ENCODE data around the gene ACD.

DNA sequence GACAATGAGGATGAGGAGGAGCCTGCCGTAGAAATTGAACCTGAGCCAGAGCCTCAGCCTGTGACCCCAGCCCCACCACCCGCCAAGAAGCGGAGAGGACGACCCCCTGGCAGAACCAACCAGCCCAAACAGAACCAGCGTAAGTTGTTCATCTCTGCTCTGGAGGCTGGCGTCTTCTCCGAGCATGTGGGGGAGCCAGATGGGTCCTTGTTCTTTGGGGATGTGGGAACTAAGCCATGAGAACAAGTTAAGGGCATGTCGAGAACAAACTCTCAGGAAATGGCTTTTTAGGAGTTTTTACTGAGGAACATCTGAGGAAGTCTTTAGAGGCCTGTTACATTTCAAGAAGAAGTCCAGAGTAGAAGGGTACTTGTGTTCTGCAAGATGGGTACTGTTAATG is 23.3 kb downstream of the ACD start:
- TF ChIP-seq, protein P1, sequence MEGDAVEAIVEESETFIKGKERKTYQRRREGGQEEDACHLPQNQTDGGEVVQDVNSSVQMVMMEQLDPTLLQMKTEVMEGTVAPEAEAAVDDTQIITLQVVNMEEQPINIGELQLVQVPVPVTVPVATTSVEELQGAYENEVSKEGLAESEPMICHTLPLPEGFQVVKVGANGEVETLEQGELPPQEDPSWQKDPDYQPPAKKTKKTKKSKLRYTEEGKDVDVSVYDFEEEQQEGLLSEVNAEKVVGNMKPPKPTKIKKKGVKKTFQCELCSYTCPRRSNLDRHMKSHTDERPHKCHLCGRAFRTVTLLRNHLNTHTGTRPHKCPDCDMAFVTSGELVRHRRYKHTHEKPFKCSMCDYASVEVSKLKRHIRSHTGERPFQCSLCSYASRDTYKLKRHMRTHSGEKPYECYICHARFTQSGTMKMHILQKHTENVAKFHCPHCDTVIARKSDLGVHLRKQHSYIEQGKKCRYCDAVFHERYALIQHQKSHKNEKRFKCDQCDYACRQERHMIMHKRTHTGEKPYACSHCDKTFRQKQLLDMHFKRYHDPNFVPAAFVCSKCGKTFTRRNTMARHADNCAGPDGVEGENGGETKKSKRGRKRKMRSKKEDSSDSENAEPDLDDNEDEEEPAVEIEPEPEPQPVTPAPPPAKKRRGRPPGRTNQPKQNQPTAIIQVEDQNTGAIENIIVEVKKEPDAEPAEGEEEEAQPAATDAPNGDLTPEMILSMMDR (IDR thresholded peaks at IDR 0.05) = no peak
- no peak for TF ChIP-seq EZH2 (IDR thresholded peaks at IDR 0.05; ENCODE audit: borderline replicate concordance, insufficient read depth, low read depth, low read length, poor library complexity, severe bottlenecking)
